M059J (cell line): ENCODE results near the gene GSG1. TPM values are rescaled to one million over a fixed set of nuclear protein-coding genes. Genes with fewer than 3 reads are reported as not detected.
"Not testable (repeated sequence)": the region's sequence is repeated elsewhere in the genome, so short reads cannot be mapped to it uniquely, and the experiment has no call there.

Source experiments
- DNase-seq: peaks from one replicate; pipeline ENCODE4 v3.0.0-alpha.2; 2012; ENCODE audit warnings: low read depth
- total RNA-seq: library from RNA; depleted of rRNA; stranded (reverse); fragments of >200 nt; shearing (Covaris generic); gene quantifications from 2 replicates; pipeline ENCODE4 v1.2.3, GENCODE V29; 2014; rRNA removed

GSG1 gene
- total RNA-seq, 1 experiment from 2014 or later = not detected

GRCh38 chr12:13060581-13060980, 42.9 kb downstream of the GSG1 start:
- no peak for DNase-seq

- not testable (repeated sequence) for DNase-seq
These were observed 49.9 kb downstream of the GSG1 start for GRCh38 chr12:13053617-13054016.

- DNase-seq = no peak
These were observed 51.0 kb downstream of the GSG1 start for GRCh38 chr12:13052421-13052820.

- DNase-seq = no peak
These were observed 53.7 kb downstream of the GSG1 start for GRCh38 chr12:13049816-13050215.

GRCh38 chr12:13046964-13047363, 56.5 kb downstream of the GSG1 start:
- no peak for DNase-seq

- no peak for DNase-seq
These were observed 57.7 kb downstream of the GSG1 start for GRCh38 chr12:13045816-13046215.

GRCh38 chr12:13044906-13045299, 58.6 kb downstream of the GSG1 start:
- DNase-seq = peak; percentile 3

GRCh38 chr12:13044002-13044905, 59.2 kb downstream of the GSG1 start, which contains the start of gene FAM234B:
Gene FAM234B, plus strand, starts transcription at chr12:13044381. Its CDS starts 23 bp downstream, at chr12:13044404.
- DNase-seq = peak; percentile 60

GRCh38 chr12:13042666-13043230, 60.7 kb downstream of the GSG1 start:
- DNase-seq = no peak

- DNase-seq = no peak
These were observed 62.2 kb downstream of the GSG1 start for GRCh38 chr12:13041224-13041623.

GRCh38 chr12:13039328-13039956, 64.0 kb downstream of the GSG1 start:
- no peak for DNase-seq

GRCh38 chr12:13038491-13039161, 64.8 kb downstream of the GSG1 start:
- DNase-seq = peak; percentile 47

GRCh38 chr12:13036881-13037280, 66.6 kb downstream of the GSG1 start:
- DNase-seq = no peak

GRCh38 chr12:13035335-13035734, 68.1 kb downstream of the GSG1 start:
- DNase-seq = not testable (repeated sequence)

Other genes with a start within 250 kb of the GSG1 start
- 70.0 and 89.7 TPM in 2 replicates for gene GPRC5A, start 212.1 kb downstream of the GSG1 start, total RNA-seq
- not detected in 2 replicates for gene GPRC5D, start 151.5 kb downstream of the GSG1 start, total RNA-seq
- 9.4 and 20.5 TPM in 2 replicates for gene HEBP1, start 103.4 kb downstream of the GSG1 start, total RNA-seq
- gene FAM234B, start 59.3 kb downstream of the GSG1 start, total RNA-seq = 5.1 TPM in 2 replicates
- 28.9 and 107 TPM in 2 replicates for gene EMP1, start 93.1 kb upstream of the GSG1 start, total RNA-seq